A549 (cell line): ENCODE measurements around the gene OPRL1. TPM values are rescaled to one million over a fixed set of nuclear protein-coding genes. Genes with fewer than 3 reads are reported as not detected.

Experiments
- ATAC-seq, 2 experiments: fragments of 200-7000 bp in 1 of 2; fragments of >200 bp in 1 of 2; cut with Nextera tagmentation in 1 of 2; cut with Tn5 transposase in 1 of 2; 3 replicates each; pipeline versions ENCODE4 v1.8.0 to v1.9.1; 2018 to 2020; ENCODE audit warnings: mild to moderate bottlenecking in 1 of 2, moderate library complexity in 1 of 2
- CTCF ChIA-PET: fragments of 300-600 bp; sonication (Branson Sonifier 250); formaldehyde crosslinking; extraction: SDS; loops from one replicate; lab custom pipeline; 2021; ENCODE audit warnings: antibody characterized with exemption, inconsistent platforms; lab: Yijun Ruan, JAX
- POLR2A ChIA-PET: fragments of 350-600 bp; formaldehyde crosslinking; extraction: SDS; loops from one replicate; lab custom pipeline; 2021; ENCODE audit warnings: antibody characterized with exemption, inconsistent platforms; lab: Yijun Ruan, JAX
- DNase-seq, 2 experiments: peaks; one replicate each; pipeline versions ENCODE4 v3.0.0 to v3.0.0-alpha.2; 2011 to 2016; ENCODE audit warnings: low read depth in 1 of 2, low spot score in 1 of 2
- FAIRE-seq: peaks from 2 replicates; lab custom pipeline; 2011; peaks lifted over from hg19 to GRCh38; lab: Jason Lieb, UNC
- H3K27ac ChIP-seq, 2 experiments: fragments of >200 bp; sonication (Bioruptor Twin); formaldehyde crosslinking; 3 replicates each; pipeline ENCODE4 v1.5.1; 2016 to 2017
- H3K4me1 ChIP-seq: fragments of >200 bp; sonication (Bioruptor Twin); formaldehyde crosslinking; 3 replicates; pipeline ENCODE4 v1.6.1; 2016
- H3K4me2 ChIP-seq: fragments of >200 bp; sonication (Bioruptor Twin); formaldehyde crosslinking; 3 replicates; pipeline ENCODE4 v1.6.1; 2016
- H3K4me3 ChIP-seq: fragments of >200 bp; sonication (Bioruptor Twin); formaldehyde crosslinking; 3 replicates; pipeline ENCODE4 v1.5.1; 2016
- H3K9me3 ChIP-seq: fragments of >200 bp; sonication (Bioruptor Twin); formaldehyde crosslinking; 3 replicates; pipeline ENCODE4 v1.6.1; 2016
- BCL3 ChIP-seq: fragments of >200 bp; sonication (Bioruptor Twin); formaldehyde crosslinking; IDR thresholded peaks from 3 replicates; pipeline ENCODE4 v1.6.1; 2016
- BHLHE40 ChIP-seq: IDR thresholded peaks from 2 replicates; pipeline ENCODE4 v1.6.1; 2012; ENCODE audit warnings: low read depth, low read length, inconsistent platforms
- CBX2 ChIP-seq: fragments of 200-600 bp; sonication (generic); IDR thresholded peaks from 2 replicates; pipeline ENCODE4 v1.6.1; 2016; ENCODE audit warnings: low read depth, mild to moderate bottlenecking, borderline replicate concordance
- CHD2 ChIP-seq: fragments of 150-350 bp; IDR thresholded peaks from 2 replicates; pipeline ENCODE4 v1.6.1; 2014; ENCODE audit warnings: low read length; ENCODE audit not compliant: partially characterized antibody
- E2F6 ChIP-seq: IDR thresholded peaks from 2 replicates; pipeline ENCODE4 v1.6.1; 2012; ENCODE audit warnings: low read depth, borderline replicate concordance
- FOSB ChIP-seq: fragments of 250-450 bp; sonication (Bioruptor Pico); IDR thresholded peaks from 2 replicates; pipeline ENCODE4 v1.5.0; 2020; ENCODE audit warnings: mild to moderate bottlenecking, moderate library complexity
- FOSL2 ChIP-seq, 2 experiments: fragments of 450-650 bp in 1 of 2; fragments of >200 bp in 1 of 2; sonication (Bioruptor Twin) in 1 of 2; formaldehyde crosslinking; IDR thresholded peaks; 2 replicates each; pipeline versions ENCODE4 v1.5.0 to v1.6.1; 2016 to 2020; ENCODE audit warnings: mild to moderate bottlenecking in 1 of 2, moderate library complexity in 1 of 2
- HEYL ChIP-seq: fragments of 250-450 bp; sonication (Bioruptor Pico); IDR thresholded peaks from 2 replicates; pipeline ENCODE4 v1.8.0; 2021; ENCODE audit warnings: mild to moderate bottlenecking, moderate library complexity
- HOXB5 ChIP-seq: fragments of 250-450 bp; sonication (Bioruptor Pico); IDR thresholded peaks from 2 replicates; pipeline ENCODE4 v1.5.0; 2020; ENCODE audit warnings: mild to moderate bottlenecking, moderate library complexity
- KDM1A ChIP-seq: fragments of 200-600 bp; sonication (generic); IDR thresholded peaks from 2 replicates; pipeline ENCODE4 v1.6.1; 2016; ENCODE audit warnings: low read depth, mild to moderate bottlenecking
- MAFK ChIP-seq: fragments of 450-650 bp; IDR thresholded peaks from 2 replicates; pipeline ENCODE4 v1.6.1; 2014; ENCODE audit not compliant: partially characterized antibody
- MAX ChIP-seq: IDR thresholded peaks from 2 replicates; pipeline ENCODE4 v1.6.1; 2012
- NR3C1 ChIP-seq: fragments of >200 bp; sonication (Bioruptor Twin); formaldehyde crosslinking; IDR thresholded peaks from 3 replicates; pipeline ENCODE4 v1.6.1; 2017
- POLR2AphosphoS2 ChIP-seq: conservative IDR thresholded peaks from 2 replicates; pipeline ENCODE4 v1.6.1; 2012; ENCODE audit warnings: low read length, improper control_type of control experiment, inconsistent platforms
- RCOR1 ChIP-seq: fragments of 150-350 bp; IDR thresholded peaks from 2 replicates; pipeline ENCODE4 v1.6.1; 2014; ENCODE audit warnings: antibody characterized with exemption, low read length, low read depth
- RNF2 ChIP-seq: fragments of 200-600 bp; sonication (generic); IDR thresholded peaks from 2 replicates; pipeline ENCODE4 v1.6.1; 2016; ENCODE audit warnings: low read depth, mild to moderate bottlenecking, antibody characterized with exemption, moderate library complexity, borderline replicate concordance
- TFCP2L1 ChIP-seq: fragments of 250-450 bp; sonication (Bioruptor Pico); IDR thresholded peaks from 2 replicates; pipeline ENCODE4 v1.5.0; 2021; ENCODE audit warnings: mild to moderate bottlenecking
- ZC3H11A ChIP-seq: fragments of 450-650 bp; IDR thresholded peaks from 2 replicates; pipeline ENCODE4 v1.6.1; 2014; ENCODE audit warnings: antibody characterized with exemption, mild to moderate bottlenecking
- ZNF302 ChIP-seq: fragments of 250-450 bp; sonication (Bioruptor Pico); IDR thresholded peaks from 2 replicates; pipeline ENCODE4 v1.9.0; 2021; ENCODE audit warnings: inconsistent platforms, mild to moderate bottlenecking, moderate library complexity
- WGBS: methylation state at CpG from one replicate; pipeline ENCODE4 v1.1.6; 2017; ENCODE audit errors: missing lambda C conversion rate; 5-methylcytosine and 5-hydroxymethylcytosine counted together
- polyA plus RNA-seq, 4 experiments: library from polyadenylated mRNA; depleted of rRNA in 3 of 4; stranded (reverse); fragments of >200 nt; fragmentation: RNase III in 1 of 4; extraction: RNeasy Plus Mini Kit Qiagen cat#74134 plus additional on column Dnase treatment in 1 of 4; gene quantifications; 2 replicates in 3 of 4; 3 replicates in 1 of 4; pipeline ENCODE4 v1.2.3, GENCODE V29; 2011 to 2017

OPRL1 gene
- polyA plus RNA-seq, 2 of the 4 experiments (the other 2 are of a cell fraction), result 0.54 to 1.2 TPM

GRCh38 chr20:64043768-64044167 is 36.1 kb upstream of the OPRL1 start:
- CTCF ChIA-PET, result interaction anchor here (0.8 to 3.3 kb wide), 5 partner anchors 11 to 77 kb away, joined by 3 to 17 read pairs (median 5); no protein-coding TSS in a partner anchor
- POLR2A ChIA-PET, result no interaction called here
- H3K4me3 ChIP-seq, result no peak overlapping the region
- no peaks in the 10 kb centered on the region for H3K9me3 ChIP-seq
- FAIRE-seq (no peak), ATAC-seq (no peak), DNase-seq (no peak)
- TF ChIP-seq HEYL (CRISPR knock-in tag) (no peak), FOSL2 (IDR thresholded peaks at IDR 0.05) (no peak), FOSL2 (CRISPR knock-in tag; IDR thresholded peaks at IDR 0.05) (no peak), KDM1A (no peak), E2F6 (no peak), BCL3 (no peak)
- 90% methylated on average over 9 of the region's 9 CpGs for WGBS
- H3K4me1 ChIP-seq, result peaks cover 30% of the 10 kb centered on the region
- no peak overlapping the region; a peak in 1 of 6 replicates for H3K27ac ChIP-seq
- no peak overlapping the region for H3K4me2 ChIP-seq

GRCh38 chr20:64044484-64045247 is 35.2 kb upstream of the OPRL1 start:
- Histone ChIP-seq H3K27ac (peak overlapping the region; percentile 65 to 86), H3K4me3 (no peak overlapping the region), H3K4me1 (peaks cover 27% of the 10 kb centered on the region), H3K4me2 (peak overlapping the region; percentile 72), H3K9me3 (no peaks in the 10 kb centered on the region)
- POLR2A ChIA-PET, result interaction anchor here (0.6 to 1.1 kb wide), 3 partner anchors 18 to 64 kb away, joined by 3 to 5 read pairs (median 3); partner anchors contain the start of genes PRPF6 and TCEA2
- ATAC-seq (peak; percentile 71 to 82), DNase-seq (peak; percentile 52 to 63), FAIRE-seq (no peak)
- 46% methylated on average over 14 of the region's 14 CpGs for WGBS
- CTCF ChIA-PET, result interaction anchor here (0.6 to 3.3 kb wide), 7 partner anchors 10 to 76 kb away, joined by 3 to 17 read pairs (median 5); no protein-coding TSS in a partner anchor
- TF ChIP-seq BCL3, result no peak
- TF ChIP-seq MAFK, result peak; percentile 80
- TF ChIP-seq MAX, result peak; percentile 22; the same call in 1 of the 2 replicates
- TF ChIP-seq, all 56 proteins: peak for 2

GRCh38 chr20:64045346-64046011 is 34.4 kb upstream of the OPRL1 start:
- DNase-seq, result no peak
- Histone ChIP-seq H3K4me1 (peaks cover 34% of the 10 kb centered on the region), H3K9me3 (no peaks in the 10 kb centered on the region), H3K27ac (peak overlapping the region; percentile 65 to 86), H3K4me3 (no peak overlapping the region), H3K4me2 (peak overlapping the region; percentile 72)
- ChIA-PET POLR2A (interaction anchor here (1.1 kb wide), 1 partner anchor 65 kb away, joined by 3 read pairs; the partner anchor contains the start of gene PRPF6), CTCF (interaction anchor here (0.6 to 3.3 kb wide), 4 partner anchors 12 to 43 kb away, joined by 3 to 17 read pairs (median 5); no protein-coding TSS in a partner anchor)
- no peak for FAIRE-seq
- WGBS, result 67% methylated on average over 4 of the region's 11 CpGs
- ATAC-seq, result peak; percentile 6 to 14; a peak in 4 of 6 replicates
- TF ChIP-seq NR3C1 (no peak), HOXB5 (CRISPR knock-in tag) (no peak), TFCP2L1 (CRISPR knock-in tag) (no peak), ZNF302 (CRISPR knock-in tag) (no peak), ZC3H11A (no peak), CBX2 (no peak), CHD2 (no peak), MAFK (no peak), BHLHE40 (no peak), RCOR1 (no peak), POLR2AphosphoS2 (no peak), RNF2 (no peak), BCL3 (no peak), FOSB (CRISPR knock-in tag) (no peak)
